ENCODE results near the gene PTPRN2. TPM values are rescaled to one million over a fixed set of nuclear protein-coding genes. Genes with fewer than 3 reads are reported as not detected.

PTPRN2 gene
- total RNA-seq, 4 donors from 2014 or later: 2.0 to 9.5 (median 2.6) TPM

- TF ChIP-seq CTCF (IDR thresholded peaks at IDR 0.05): no peak
- ATAC-seq (ENCODE audit: low FRiP score) (no peak), DNase-seq (ENCODE audit: low spot score) (no peak)
Observed at GRCh38 chr7:157874208-157874816, 713.3 kb downstream of the PTPRN2 start.

- TF ChIP-seq CTCF (IDR thresholded peaks at IDR 0.05): no peak
- no peak for ATAC-seq (ENCODE audit: low FRiP score)
- DNase-seq (ENCODE audit: low spot score): no peak
Observed at GRCh38 chr7:157873664-157874063, 714.0 kb downstream of the PTPRN2 start.

GRCh38 chr7:157873181-157873580, 714.4 kb downstream of the PTPRN2 start:
- no peak for DNase-seq (ENCODE audit: low spot score)
- TF ChIP-seq CTCF (IDR thresholded peaks at IDR 0.05): no peak
- no peak for ATAC-seq (ENCODE audit: low FRiP score)

DNA sequence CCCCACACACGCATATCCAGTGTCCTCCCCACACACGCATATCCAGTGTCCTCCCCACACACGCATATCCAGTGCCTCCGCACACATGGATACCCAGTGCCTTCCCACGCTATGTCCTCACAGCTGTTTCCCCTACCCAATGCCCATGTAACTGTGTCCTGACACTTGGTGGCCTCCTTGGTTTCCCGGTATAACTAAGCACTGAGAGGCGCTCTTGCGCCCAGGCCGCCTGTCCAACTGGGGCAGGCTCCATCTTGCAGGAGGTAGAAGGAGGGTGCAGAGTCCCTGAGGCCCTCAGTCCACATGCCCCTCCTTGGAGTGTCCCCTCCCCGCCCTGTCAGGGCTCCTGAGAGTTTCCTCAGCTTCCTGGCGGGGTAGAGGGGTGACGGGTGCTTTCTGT, 715.2 kb downstream of the PTPRN2 start:
- DNase-seq (ENCODE audit: low spot score) (no peak), ATAC-seq (ENCODE audit: low FRiP score) (no peak)

GRCh38 chr7:157871681-157872080, 715.9 kb downstream of the PTPRN2 start:
- no peak for TF ChIP-seq CTCF (IDR thresholded peaks at IDR 0.05)
- ATAC-seq (ENCODE audit: low FRiP score) (no peak), DNase-seq (ENCODE audit: low spot score) (no peak)

More for the DNA sequence above, 715.2 kb downstream of the PTPRN2 start:
- no peak for TF ChIP-seq CTCF (IDR thresholded peaks at IDR 0.05)

DNA sequence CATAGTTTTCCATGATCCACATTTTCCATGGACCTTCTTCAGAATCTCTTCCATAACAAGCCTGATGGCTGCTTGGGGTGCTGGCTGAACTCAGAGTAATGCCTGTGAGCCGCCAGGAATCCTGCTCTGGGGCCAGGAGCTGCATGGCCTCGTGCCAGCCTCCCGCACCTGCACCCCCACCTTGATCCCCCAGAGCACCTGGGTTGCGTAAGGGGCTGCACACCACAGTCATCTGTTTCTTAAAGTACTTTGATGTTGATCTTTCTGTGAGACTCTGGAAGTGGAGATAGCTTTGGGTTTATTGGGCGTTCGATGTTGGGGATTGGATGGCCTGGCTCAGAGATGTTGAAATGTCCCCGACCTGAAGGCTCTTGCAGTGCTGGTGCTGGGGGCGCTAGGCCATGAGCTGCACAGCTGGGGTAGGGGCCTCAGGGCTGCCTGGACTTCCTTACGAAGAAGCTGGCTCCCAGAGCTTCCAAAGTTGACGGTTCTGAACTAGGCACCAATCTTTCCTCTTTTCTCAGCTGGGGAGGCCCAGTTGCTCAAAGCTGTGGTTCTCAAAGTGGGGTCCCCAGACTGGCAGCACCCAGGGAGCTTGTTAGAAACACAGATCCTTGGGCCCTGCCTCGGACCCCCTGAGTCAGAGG, 716.9 kb downstream of the PTPRN2 start:
- DNase-seq (ENCODE audit: low spot score) (no peak), ATAC-seq (ENCODE audit: low FRiP score) (no peak)
- TF ChIP-seq CTCF (IDR thresholded peaks at IDR 0.05): no peak

GRCh38 chr7:157869793-157870192, 717.8 kb downstream of the PTPRN2 start:
- DNase-seq (ENCODE audit: low spot score) (no peak), ATAC-seq (ENCODE audit: low FRiP score) (no peak)
- no peak for TF ChIP-seq CTCF (IDR thresholded peaks at IDR 0.05)

Data from omental fat pad (tissue), 4 donors.